ENCODE results near the gene PCSK2.

Gene PCSK2

GRCh38 chr20:17326096-17326495 is 99.3 kb downstream of the PCSK2 start:
- H3K27ac ChIP-seq (ENCODE audit: low read depth in 2 of 2, low read length in 2 of 2), result no peak overlapping the region

GRCh38 chr20:17327185-17328148 is 100.6 kb downstream of the PCSK2 start:
- Histone ChIP-seq H3K4me1 (ENCODE audit: control insufficient read depth in 2 of 2, insufficient read depth in 2 of 2, low read length in 2 of 2) (no peaks in the 10 kb centered on the region), H3K9me3 (ENCODE audit: control insufficient read depth in 2 of 2, low read length in 2 of 2) (no peaks in the 10 kb centered on the region), H3K27ac (ENCODE audit: low read depth in 2 of 2, low read length in 2 of 2) (no peak overlapping the region), H3K9ac (ENCODE audit: low read depth in 1 of 2, low read length in 2 of 2) (no peak overlapping the region), H3K36me3 (ENCODE audit: control insufficient read depth in 2 of 2, insufficient read depth in 2 of 2, low read length in 2 of 2) (no peaks in the 10 kb centered on the region), H3K27me3 (ENCODE audit: control insufficient read depth in 2 of 2, insufficient read depth in 2 of 2, low read length in 2 of 2) (peaks cover 0 to 5% of the 10 kb centered on the region in 2 donors), H3K4me3 (ENCODE audit: low read length in 2 of 2) (no peak overlapping the region)

More at GRCh38 chr20:17326096-17326495, 99.3 kb downstream of the PCSK2 start:
- Histone ChIP-seq H3K9me3 (ENCODE audit: control insufficient read depth in 2 of 2, low read length in 2 of 2) (no peaks in the 10 kb centered on the region), H3K9ac (ENCODE audit: low read depth in 1 of 2, low read length in 2 of 2) (no peak overlapping the region), H3K36me3 (ENCODE audit: control insufficient read depth in 2 of 2, insufficient read depth in 2 of 2, low read length in 2 of 2) (no peaks in the 10 kb centered on the region), H3K27me3 (ENCODE audit: control insufficient read depth in 2 of 2, insufficient read depth in 2 of 2, low read length in 2 of 2) (peaks cover 0 to 5% of the 10 kb centered on the region in 2 donors), H3K4me3 (ENCODE audit: low read length in 2 of 2) (no peak overlapping the region), H3K4me1 (ENCODE audit: control insufficient read depth in 2 of 2, insufficient read depth in 2 of 2, low read length in 2 of 2) (no peaks in the 10 kb centered on the region)

GRCh38 chr20:17334932-17335331 is 108.1 kb downstream of the PCSK2 start:
- Histone ChIP-seq H3K9ac (ENCODE audit: low read depth in 1 of 2, low read length in 2 of 2) (no peak overlapping the region), H3K4me3 (ENCODE audit: low read length in 2 of 2) (no peak overlapping the region)

GRCh38 chr20:17339000-17339399 is 112.2 kb downstream of the PCSK2 start:
- Histone ChIP-seq H3K4me1 (ENCODE audit: control insufficient read depth in 2 of 2, insufficient read depth in 2 of 2, low read length in 2 of 2) (no peaks in the 10 kb centered on the region), H3K27me3 (ENCODE audit: control insufficient read depth in 2 of 2, insufficient read depth in 2 of 2, low read length in 2 of 2) (no peaks in the 10 kb centered on the region), H3K9me3 (ENCODE audit: control insufficient read depth in 2 of 2, low read length in 2 of 2) (no peaks in the 10 kb centered on the region), H3K36me3 (ENCODE audit: control insufficient read depth in 2 of 2, insufficient read depth in 2 of 2, low read length in 2 of 2) (no peaks in the 10 kb centered on the region), H3K9ac (ENCODE audit: low read depth in 1 of 2, low read length in 2 of 2) (no peak overlapping the region), H3K27ac (ENCODE audit: low read depth in 2 of 2, low read length in 2 of 2) (no peak overlapping the region), H3K4me3 (ENCODE audit: low read length in 2 of 2) (no peak overlapping the region)

More at GRCh38 chr20:17334932-17335331, 108.1 kb downstream of the PCSK2 start:
- Histone ChIP-seq H3K27ac (ENCODE audit: low read depth in 2 of 2, low read length in 2 of 2) (no peak overlapping the region), H3K36me3 (ENCODE audit: control insufficient read depth in 2 of 2, insufficient read depth in 2 of 2, low read length in 2 of 2) (no peaks in the 10 kb centered on the region), H3K9me3 (ENCODE audit: control insufficient read depth in 2 of 2, low read length in 2 of 2) (no peaks in the 10 kb centered on the region), H3K27me3 (ENCODE audit: control insufficient read depth in 2 of 2, insufficient read depth in 2 of 2, low read length in 2 of 2) (no peaks in the 10 kb centered on the region), H3K4me1 (ENCODE audit: control insufficient read depth in 2 of 2, insufficient read depth in 2 of 2, low read length in 2 of 2) (no peaks in the 10 kb centered on the region)

- no peak overlapping the region for H3K4me3 ChIP-seq (ENCODE audit: low read length in 2 of 2)
- H3K4me1 ChIP-seq (ENCODE audit: control insufficient read depth in 2 of 2, insufficient read depth in 2 of 2, low read length in 2 of 2), result no peaks in the 10 kb centered on the region
- no peak overlapping the region for H3K9ac ChIP-seq (ENCODE audit: low read depth in 1 of 2, low read length in 2 of 2)
- H3K27ac ChIP-seq (ENCODE audit: low read depth in 2 of 2, low read length in 2 of 2), result no peak overlapping the region
- no peaks in the 10 kb centered on the region for H3K9me3 ChIP-seq (ENCODE audit: control insufficient read depth in 2 of 2, low read length in 2 of 2)
- no peaks in the 10 kb centered on the region for H3K36me3 ChIP-seq (ENCODE audit: control insufficient read depth in 2 of 2, insufficient read depth in 2 of 2, low read length in 2 of 2)
- no peaks in the 10 kb centered on the region for H3K27me3 ChIP-seq (ENCODE audit: control insufficient read depth in 2 of 2, insufficient read depth in 2 of 2, low read length in 2 of 2)
These were observed 116.3 kb downstream of the PCSK2 start for GRCh38 chr20:17343091-17343490.

- H3K27me3 ChIP-seq (ENCODE audit: control insufficient read depth in 2 of 2, insufficient read depth in 2 of 2, low read length in 2 of 2), result no peaks in the 10 kb centered on the region
These were observed 117.0 kb downstream of the PCSK2 start for GRCh38 chr20:17343656-17344452.

GRCh38 chr20:17344790-17345189 is 118.0 kb downstream of the PCSK2 start:
- no peaks in the 10 kb centered on the region for H3K4me1 ChIP-seq (ENCODE audit: control insufficient read depth in 2 of 2, insufficient read depth in 2 of 2, low read length in 2 of 2)
- no peak overlapping the region for H3K9ac ChIP-seq (ENCODE audit: low read depth in 1 of 2, low read length in 2 of 2)
- no peak overlapping the region for H3K4me3 ChIP-seq (ENCODE audit: low read length in 2 of 2)
- no peaks in the 10 kb centered on the region for H3K9me3 ChIP-seq (ENCODE audit: control insufficient read depth in 2 of 2, low read length in 2 of 2)
- no peak overlapping the region for H3K27ac ChIP-seq (ENCODE audit: low read depth in 2 of 2, low read length in 2 of 2)
- H3K27me3 ChIP-seq (ENCODE audit: control insufficient read depth in 2 of 2, insufficient read depth in 2 of 2, low read length in 2 of 2), result no peaks in the 10 kb centered on the region
- H3K36me3 ChIP-seq (ENCODE audit: control insufficient read depth in 2 of 2, insufficient read depth in 2 of 2, low read length in 2 of 2), result no peaks in the 10 kb centered on the region

More at GRCh38 chr20:17343656-17344452, 117.0 kb downstream of the PCSK2 start:
- Histone ChIP-seq H3K36me3 (ENCODE audit: control insufficient read depth in 2 of 2, insufficient read depth in 2 of 2, low read length in 2 of 2) (no peaks in the 10 kb centered on the region), H3K9ac (ENCODE audit: low read depth in 1 of 2, low read length in 2 of 2) (no peak overlapping the region), H3K4me3 (ENCODE audit: low read length in 2 of 2) (no peak overlapping the region), H3K4me1 (ENCODE audit: control insufficient read depth in 2 of 2, insufficient read depth in 2 of 2, low read length in 2 of 2) (no peaks in the 10 kb centered on the region), H3K9me3 (ENCODE audit: control insufficient read depth in 2 of 2, low read length in 2 of 2) (no peaks in the 10 kb centered on the region), H3K27ac (ENCODE audit: low read depth in 2 of 2, low read length in 2 of 2) (no peak overlapping the region)

- no peaks in the 10 kb centered on the region for H3K9me3 ChIP-seq (ENCODE audit: control insufficient read depth in 2 of 2, low read length in 2 of 2)
- no peaks in the 10 kb centered on the region for H3K36me3 ChIP-seq (ENCODE audit: control insufficient read depth in 2 of 2, insufficient read depth in 2 of 2, low read length in 2 of 2)
- no peak overlapping the region for H3K9ac ChIP-seq (ENCODE audit: low read depth in 1 of 2, low read length in 2 of 2)
- no peaks in the 10 kb centered on the region for H3K4me1 ChIP-seq (ENCODE audit: control insufficient read depth in 2 of 2, insufficient read depth in 2 of 2, low read length in 2 of 2)
- H3K4me3 ChIP-seq (ENCODE audit: low read length in 2 of 2), result no peak overlapping the region
- no peaks in the 10 kb centered on the region for H3K27me3 ChIP-seq (ENCODE audit: control insufficient read depth in 2 of 2, insufficient read depth in 2 of 2, low read length in 2 of 2)
- no peak overlapping the region for H3K27ac ChIP-seq (ENCODE audit: low read depth in 2 of 2, low read length in 2 of 2)
These were observed 118.5 kb downstream of the PCSK2 start for GRCh38 chr20:17345321-17345720.

- Histone ChIP-seq H3K27ac (ENCODE audit: low read depth in 2 of 2, low read length in 2 of 2) (no peak overlapping the region), H3K4me3 (ENCODE audit: low read length in 2 of 2) (no peak overlapping the region), H3K27me3 (ENCODE audit: control insufficient read depth in 2 of 2, insufficient read depth in 2 of 2, low read length in 2 of 2) (no peaks in the 10 kb centered on the region), H3K36me3 (ENCODE audit: control insufficient read depth in 2 of 2, insufficient read depth in 2 of 2, low read length in 2 of 2) (no peaks in the 10 kb centered on the region), H3K9me3 (ENCODE audit: control insufficient read depth in 2 of 2, low read length in 2 of 2) (no peaks in the 10 kb centered on the region), H3K4me1 (ENCODE audit: control insufficient read depth in 2 of 2, insufficient read depth in 2 of 2, low read length in 2 of 2) (no peaks in the 10 kb centered on the region), H3K9ac (ENCODE audit: low read depth in 1 of 2, low read length in 2 of 2) (no peak overlapping the region)
These were observed 123.5 kb downstream of the PCSK2 start for GRCh38 chr20:17350321-17350720.

GRCh38 chr20:17357238-17357637 is 130.4 kb downstream of the PCSK2 start:
- Histone ChIP-seq H3K9me3 (ENCODE audit: control insufficient read depth in 2 of 2, low read length in 2 of 2) (no peaks in the 10 kb centered on the region), H3K9ac (ENCODE audit: low read depth in 1 of 2, low read length in 2 of 2) (no peak overlapping the region), H3K36me3 (ENCODE audit: control insufficient read depth in 2 of 2, insufficient read depth in 2 of 2, low read length in 2 of 2) (no peaks in the 10 kb centered on the region), H3K4me1 (ENCODE audit: control insufficient read depth in 2 of 2, insufficient read depth in 2 of 2, low read length in 2 of 2) (no peaks in the 10 kb centered on the region), H3K4me3 (ENCODE audit: low read length in 2 of 2) (no peak overlapping the region), H3K27me3 (ENCODE audit: control insufficient read depth in 2 of 2, insufficient read depth in 2 of 2, low read length in 2 of 2) (no peaks in the 10 kb centered on the region), H3K27ac (ENCODE audit: low read depth in 2 of 2, low read length in 2 of 2) (no peak overlapping the region)
